CD4-positive, alpha-beta T cell treated with Interleukin-6 for 4 hours (primary cell): ENCODE data around the gene CEP170B.
A peak's percentile ranks its signal among the peaks of the same experiment; 100 is the strongest.
"Not testable (repeated sequence)": the region's sequence is repeated elsewhere in the genome, so short reads cannot be mapped to it uniquely, and the experiment has no call there.

Experiments used
- DNase-seq: peaks from one replicate; pipeline ENCODE4 v3.0.0-alpha.2; 2020; ENCODE audit warnings: mixed read lengths

The CEP170B gene

GRCh38 chr14:104919152-104919992, 54.3 kb downstream of the CEP170B start:
- DNase-seq = not testable (repeated sequence)

- no peak for DNase-seq
Measured at GRCh38 chr14:104919993-104920315, 54.9 kb downstream of the CEP170B start.

GRCh38 chr14:104923640-104924420, 58.8 kb downstream of the CEP170B start:
- no peak for DNase-seq

- DNase-seq = no peak
Measured at GRCh38 chr14:104924421-104925213, 59.5 kb downstream of the CEP170B start, which contains the start of gene PLD4. Gene PLD4, plus strand, starts transcription at chr14:104924879. Its CDS starts 2,262 bp downstream, at chr14:104927141.

- no peak for DNase-seq
Measured at GRCh38 chr14:104925214-104925854, 60.3 kb downstream of the CEP170B start.

- no peak for DNase-seq
Measured at GRCh38 chr14:104925855-104926609, 61.0 kb downstream of the CEP170B start.

- no peak for DNase-seq
Measured at GRCh38 chr14:104926619-104927431, 61.8 kb downstream of the CEP170B start.

GRCh38 chr14:104927432-104927816, 62.4 kb downstream of the CEP170B start:
- no peak for DNase-seq

- no peak for DNase-seq
Measured at GRCh38 chr14:104927901-104928300, 62.8 kb downstream of the CEP170B start.

- DNase-seq = no peak
Measured at GRCh38 chr14:104928391-104929133, 63.5 kb downstream of the CEP170B start.

GRCh38 chr14:104929268-104930230, 64.5 kb downstream of the CEP170B start:
- no peak for DNase-seq

GRCh38 chr14:104930526-104931303, 65.6 kb downstream of the CEP170B start:
- no peak for DNase-seq

GRCh38 chr14:104931304-104931770, 66.3 kb downstream of the CEP170B start:
- no peak for DNase-seq

- no peak for DNase-seq
Measured at GRCh38 chr14:104931771-104932675, 67.0 kb downstream of the CEP170B start.

GRCh38 chr14:104932676-104933631, 67.9 kb downstream of the CEP170B start:
- peak; percentile 87 for DNase-seq
